Measurements from ENCODE around the gene ABHD13. TPM values are rescaled to one million over a fixed set of nuclear protein-coding genes. Genes with fewer than 3 reads are reported as not detected.
"Not testable (repeated sequence)": the region's sequence is repeated elsewhere in the genome, so short reads cannot be mapped to it uniquely, and the experiment has no call there.

The ABHD13 gene
- total RNA-seq, 1 donor from 2014 or later = 3.8 TPM

DNA sequence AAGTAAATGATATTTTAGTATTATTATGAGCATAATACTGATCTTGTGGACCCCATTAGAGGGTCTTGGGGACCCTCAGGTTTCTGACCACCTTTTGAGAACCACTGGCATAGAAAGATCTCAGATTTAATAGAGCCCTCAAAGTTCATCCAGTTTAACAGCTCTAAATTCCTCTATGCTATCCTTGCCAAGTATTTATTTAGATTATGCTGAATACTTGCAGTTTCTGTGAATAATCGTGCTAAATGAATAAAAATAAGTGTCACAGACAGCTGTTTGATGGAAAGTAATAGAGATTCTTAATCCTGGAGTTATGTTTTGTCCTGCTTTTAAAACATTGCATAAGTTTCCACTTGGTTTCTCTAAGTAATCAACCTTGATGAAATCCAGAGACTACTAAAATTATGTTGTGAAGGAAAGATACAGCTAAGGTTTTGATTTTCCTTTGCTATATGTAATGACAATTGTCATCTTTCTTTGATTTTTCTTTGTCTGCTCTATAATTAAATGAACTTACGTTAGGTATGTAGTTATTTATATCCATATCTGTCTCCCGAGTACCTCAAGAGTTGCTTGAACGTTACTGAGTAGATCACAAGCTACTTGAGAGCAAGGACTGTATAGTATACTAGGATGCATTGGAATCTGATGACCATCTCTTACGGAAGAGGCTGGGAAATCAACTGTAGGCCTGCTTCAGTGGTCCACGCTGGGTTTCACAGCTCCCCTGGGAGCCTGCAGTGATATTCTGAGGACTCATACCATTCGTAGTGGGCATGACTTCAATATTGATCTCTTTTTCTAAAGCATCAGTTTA, 5.7 kb downstream of the ABHD13 start:
- ATAC-seq = no peak

DNA sequence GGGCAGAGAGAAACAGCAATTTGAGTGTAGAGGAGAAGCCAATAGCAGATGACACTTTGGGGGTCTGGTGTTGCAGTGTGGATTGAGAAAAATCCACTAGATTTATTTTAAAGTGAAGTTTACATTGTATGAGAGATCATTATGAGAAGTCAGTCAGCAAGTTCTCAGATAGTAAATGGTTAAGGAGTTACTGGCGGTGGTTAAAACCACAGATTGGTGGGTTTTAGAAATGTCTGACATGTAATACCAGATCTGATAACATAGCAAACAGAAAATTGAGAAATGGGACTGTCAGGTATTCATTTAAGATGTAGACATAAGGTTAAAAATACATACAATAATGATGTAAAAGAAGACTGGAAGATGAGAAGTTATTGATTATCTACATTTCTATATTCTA, 7.2 kb downstream of the ABHD13 start:
- no peak for ATAC-seq
- DNase-seq (ENCODE audit: low spot score) = no peak

More for the DNA sequence above, 5.7 kb downstream of the ABHD13 start:
- DNase-seq (ENCODE audit: low spot score) = no peak

DNA sequence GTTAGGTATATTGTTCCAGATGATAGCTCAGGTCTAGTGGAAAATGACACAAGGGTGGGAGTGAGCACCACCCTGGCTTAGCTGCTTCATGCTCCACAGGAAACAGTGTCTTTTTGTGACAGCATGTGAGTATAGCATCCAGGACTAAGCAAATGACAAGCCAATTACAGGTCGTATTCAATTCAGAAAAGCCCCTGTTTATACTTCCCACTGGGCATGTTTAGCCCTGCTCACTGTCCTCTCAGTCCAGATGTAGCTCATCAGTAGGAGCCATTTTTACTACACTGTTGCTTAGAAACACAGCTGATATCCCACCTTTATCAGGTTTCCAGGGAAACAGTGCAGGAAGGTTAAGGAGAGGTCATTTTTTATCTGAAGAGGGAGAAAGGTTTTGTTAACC, 8.0 kb downstream of the ABHD13 start:
- no peak for DNase-seq (ENCODE audit: low spot score)
- peak; percentile 31 for ATAC-seq

- ATAC-seq = peak; percentile 77
- no peak for DNase-seq (ENCODE audit: low spot score)
Observed at GRCh38 chr13:108227651-108228272, 9.6 kb downstream of the ABHD13 start.

DNA sequence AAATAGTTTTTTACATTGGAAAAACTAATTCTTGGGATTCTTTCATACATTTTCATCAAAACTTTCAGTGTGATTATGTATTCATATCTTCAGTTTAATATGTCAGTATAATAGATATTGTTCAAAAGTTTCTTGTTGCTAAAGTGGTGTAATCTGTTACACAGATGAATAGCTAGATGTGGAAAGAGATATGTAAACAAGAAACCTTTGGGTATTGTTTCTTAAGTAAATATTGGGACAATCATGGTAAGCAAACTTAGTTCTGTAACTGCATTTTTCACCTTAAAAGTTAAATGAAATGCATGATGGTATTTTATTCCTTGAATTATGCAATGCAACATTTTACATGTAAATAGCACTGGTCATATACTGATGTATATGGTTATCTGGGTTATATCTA, 12.2 kb downstream of the ABHD13 start:
- DNase-seq (ENCODE audit: low spot score) (no peak), ATAC-seq (peak; percentile 61)

DNA sequence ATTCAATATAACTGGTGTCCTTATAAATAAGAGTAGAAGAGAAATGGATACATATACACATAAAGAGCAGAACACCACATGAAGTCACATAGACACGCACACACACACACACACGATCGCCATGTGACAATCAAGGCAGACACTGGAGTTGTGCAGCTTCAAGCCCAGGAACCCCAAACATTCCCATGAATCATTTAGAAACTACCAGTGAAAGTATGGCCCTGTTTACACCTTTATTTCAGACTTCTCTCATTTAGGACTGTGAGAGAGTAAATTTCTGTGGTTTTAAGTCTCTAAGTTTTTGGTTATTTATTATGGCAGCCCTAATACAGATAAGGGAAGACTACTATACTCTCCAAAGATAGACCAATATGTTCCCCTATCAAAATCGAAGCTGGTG, 31.0 kb downstream of the ABHD13 start:
- DNase-seq (ENCODE audit: low spot score) = no peak
- no peak for ATAC-seq

DNA sequence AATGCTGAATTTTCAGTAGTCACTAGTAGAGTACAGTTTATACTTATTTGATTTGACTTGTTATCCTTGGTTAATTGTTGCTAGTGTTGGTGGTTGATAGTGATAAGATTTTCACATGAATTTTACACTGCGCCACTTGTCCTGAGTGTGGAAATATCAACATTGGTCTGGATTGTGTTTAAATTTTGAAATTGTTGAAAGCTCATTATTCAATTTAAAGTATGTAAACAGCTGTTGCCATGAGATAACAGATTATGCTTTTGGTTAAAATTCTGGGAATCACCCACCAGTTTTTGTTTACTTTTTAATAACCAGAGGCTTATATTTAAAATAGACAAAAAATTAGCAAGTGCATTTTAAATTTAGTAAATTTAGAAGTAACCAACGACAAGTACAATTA, 39.1 kb downstream of the ABHD13 start:
- DNase-seq (ENCODE audit: low spot score) (no peak), ATAC-seq (no peak)

DNA sequence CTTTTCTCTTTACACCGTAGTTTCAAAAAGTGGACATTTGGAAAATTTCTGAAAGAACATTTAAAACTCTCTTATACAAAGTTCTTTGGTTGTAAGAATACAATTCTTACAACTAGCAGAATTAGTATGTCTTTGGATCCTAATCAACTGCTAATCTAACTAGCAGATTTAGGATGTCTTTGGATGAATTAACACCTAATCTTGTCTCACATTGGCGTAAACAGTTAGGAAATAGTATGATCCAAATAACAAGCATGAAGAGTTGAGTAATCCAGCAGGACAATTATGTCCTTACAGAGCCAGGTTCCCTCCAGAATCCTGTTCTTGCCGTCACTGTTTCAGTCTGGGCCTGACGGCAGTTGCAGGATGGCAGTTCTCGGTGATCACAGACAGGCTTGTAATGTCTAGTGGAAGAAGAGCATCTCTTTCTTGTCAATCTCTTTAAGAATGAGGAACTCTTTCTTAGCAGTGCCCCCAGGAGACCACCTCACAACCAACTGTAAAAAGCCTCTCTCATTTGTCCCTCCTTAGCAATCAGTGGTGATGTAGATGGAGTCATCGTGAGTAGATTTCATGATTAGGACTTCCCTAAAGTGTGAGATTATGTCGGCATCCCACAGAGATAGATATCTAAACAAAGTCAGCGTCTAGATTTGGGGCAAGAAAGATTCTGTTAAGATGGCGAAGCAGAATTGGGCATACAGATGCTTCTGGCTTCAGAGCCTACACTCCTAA, 45.6 kb downstream of the ABHD13 start:
- ATAC-seq (no peak), DNase-seq (ENCODE audit: low spot score) (no peak)

GRCh38 chr13:108266321-108266990, 48.3 kb downstream of the ABHD13 start:
- no peak for ATAC-seq
- DNase-seq (ENCODE audit: low spot score) = no peak

DNA sequence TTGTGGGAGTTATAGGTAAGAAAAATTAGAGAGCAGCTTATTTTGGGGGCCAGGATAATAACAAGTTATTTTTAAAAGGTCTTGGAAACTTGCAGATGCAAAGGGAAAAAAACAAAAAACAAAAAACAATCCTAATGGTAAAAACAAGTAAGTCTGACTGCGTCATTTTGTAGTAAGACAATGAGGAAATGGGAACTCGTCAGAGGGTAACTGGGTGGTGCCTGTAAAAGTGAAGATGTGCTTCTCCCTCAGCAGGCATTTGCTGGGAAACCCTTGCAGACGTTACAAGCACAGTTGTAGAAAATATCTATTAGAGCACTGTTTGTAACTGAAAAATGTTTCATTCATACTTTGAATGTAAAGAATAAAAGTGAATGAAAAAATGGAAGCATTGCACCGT, 49.2 kb downstream of the ABHD13 start:
- no peak for ATAC-seq
- DNase-seq (ENCODE audit: low spot score) = no peak

- DNase-seq (ENCODE audit: low spot score); ATAC-seq: not testable (repeated sequence)
Observed at GRCh38 chr13:108267855-108268254, 49.7 kb downstream of the ABHD13 start.

DNA sequence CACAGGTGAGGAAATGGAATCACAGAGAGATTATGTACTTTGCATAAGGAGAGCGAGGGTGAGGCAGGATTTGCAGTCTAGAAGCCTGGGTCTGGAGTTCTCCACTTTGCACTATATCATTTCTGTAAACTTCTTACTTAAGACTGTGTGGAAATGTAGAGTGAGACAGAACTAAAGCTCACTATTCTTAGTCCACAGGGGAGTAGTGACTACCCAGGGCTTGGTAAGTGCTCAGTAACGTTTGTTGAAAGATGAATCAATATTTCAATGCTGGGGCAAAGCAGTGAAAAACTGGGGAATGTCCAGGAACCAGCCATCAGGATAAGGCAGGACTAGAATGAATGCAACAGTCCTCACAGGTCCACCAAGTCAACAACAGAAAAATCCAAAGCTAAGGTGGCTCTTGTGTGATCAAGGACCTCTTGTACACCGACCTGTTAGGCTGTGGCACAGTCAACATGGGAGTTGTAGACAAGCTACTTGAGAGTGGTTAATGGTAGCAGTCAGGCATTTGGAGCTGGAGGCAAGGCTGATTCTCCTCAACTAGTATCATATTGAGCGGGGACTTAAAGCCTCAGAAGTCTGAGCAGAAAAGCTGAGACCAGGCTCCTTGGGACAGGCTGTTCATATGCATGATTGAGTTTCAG, 50.4 kb downstream of the ABHD13 start:
- DNase-seq (ENCODE audit: low spot score) (no peak), ATAC-seq (peak; percentile 10)

DNA sequence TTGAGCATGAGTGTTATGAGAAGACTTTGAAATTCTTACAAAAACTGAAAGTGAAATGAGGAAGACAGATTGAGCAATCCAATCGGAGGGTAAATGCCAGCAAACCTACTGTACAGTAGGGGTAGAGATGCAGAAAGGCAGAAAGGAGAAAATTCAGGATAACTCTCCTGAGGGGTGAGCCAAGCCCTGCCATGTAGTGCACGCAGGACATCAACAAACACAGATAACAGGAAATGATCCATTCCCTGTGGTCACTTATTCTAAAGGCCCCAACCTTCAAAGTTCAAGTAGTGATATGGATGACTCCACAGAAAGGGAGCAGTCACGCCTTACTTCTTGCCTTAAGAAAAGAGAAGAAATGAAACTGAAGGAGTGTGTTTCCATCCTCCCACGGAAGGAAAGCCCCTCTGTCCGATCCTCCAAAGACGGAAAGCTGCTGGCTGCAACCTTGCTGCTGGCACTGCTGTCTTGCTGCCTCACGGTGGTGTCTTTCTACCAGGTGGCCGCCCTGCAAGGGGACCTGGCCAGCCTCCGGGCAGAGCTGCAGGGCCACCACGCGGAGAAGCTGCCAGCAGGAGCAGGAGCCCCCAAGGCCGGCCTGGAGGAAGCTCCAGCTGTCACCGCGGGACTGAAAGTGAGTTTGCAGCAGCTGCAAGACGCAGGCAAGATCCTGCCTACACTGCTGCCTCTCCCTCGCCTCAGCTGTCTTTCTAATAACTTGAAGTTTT, 51.6 kb downstream of the ABHD13 start, which contains the start of gene TNFSF13B:
TSS of gene TNFSF13B (plus strand) at position 118 of the 728 bp plus-strand sequence. CDS start at position 296, 178 bp downstream.
- ATAC-seq (peak; percentile 82), DNase-seq (ENCODE audit: low spot score) (peak; percentile 55)

- ATAC-seq (peak; percentile 29), DNase-seq (ENCODE audit: low spot score) (no peak)
Observed at GRCh38 chr13:108270442-108270841, 52.2 kb downstream of the ABHD13 start.

DNA sequence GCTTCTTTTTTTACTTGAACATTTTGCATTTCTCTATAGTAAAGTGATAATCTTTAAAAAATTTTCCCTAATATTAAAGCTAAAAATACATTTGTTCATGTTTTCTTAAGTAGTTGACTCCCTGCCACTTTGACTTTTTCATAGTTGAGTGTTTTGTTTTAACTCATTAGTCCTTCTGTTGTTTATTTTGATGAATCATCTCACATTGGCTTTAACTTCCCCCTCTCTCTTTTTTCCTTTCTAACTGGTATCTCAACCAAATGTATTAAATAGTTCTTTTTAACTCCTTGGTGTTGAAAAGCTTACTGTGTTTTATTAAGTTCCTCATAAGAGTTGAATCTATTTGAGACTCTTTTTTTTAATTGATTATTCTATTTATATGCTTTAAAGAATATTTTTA, 54.1 kb downstream of the ABHD13 start:
- DNase-seq (ENCODE audit: low spot score) = no peak
- ATAC-seq = no peak

GRCh38 chr13:108273429-108274118, 55.4 kb downstream of the ABHD13 start:
- no peak for ATAC-seq

GRCh38 chr13:108274718-108275117, 56.5 kb downstream of the ABHD13 start:
- DNase-seq (ENCODE audit: low spot score) (no peak), ATAC-seq (no peak)

More at GRCh38 chr13:108273429-108274118, 55.4 kb downstream of the ABHD13 start:
- no peak for DNase-seq (ENCODE audit: low spot score)

DNA sequence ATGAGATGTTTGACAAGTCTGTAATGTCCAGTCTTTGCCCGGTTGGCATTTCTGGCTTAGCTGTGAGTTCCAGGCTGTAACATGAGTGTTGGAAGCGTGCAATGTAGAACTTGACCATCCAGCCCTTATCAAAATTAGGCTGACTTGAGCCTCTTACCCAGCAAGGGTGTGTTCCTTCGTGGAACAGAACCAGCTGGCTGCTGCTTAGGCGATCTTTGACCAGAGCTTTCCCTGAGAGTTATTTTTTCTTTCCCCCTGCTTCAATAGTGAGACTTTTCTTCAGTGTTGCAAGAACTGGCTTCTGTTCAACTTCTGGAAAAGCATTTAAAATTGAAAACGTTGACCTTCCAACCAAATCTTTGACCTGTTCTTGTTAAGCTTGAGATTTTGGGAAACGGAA, 57.9 kb downstream of the ABHD13 start:
- peak; percentile 86 for ATAC-seq
- DNase-seq (ENCODE audit: low spot score) = peak; percentile 56

- ATAC-seq = no peak
- DNase-seq (ENCODE audit: low spot score) = no peak
Observed at GRCh38 chr13:108278466-108278865, 60.3 kb downstream of the ABHD13 start.
